GM19238 (cell line): ENCODE data around the gene SMIM35.

ENCODE experiments used
- DNase-seq: peaks from one replicate; pipeline ENCODE4 v3.0.0; 2011; ENCODE audit warnings: low spot score; ENCODE audit not compliant: insufficient read length

The SMIM35 gene

GRCh38 chr11:118086913-118087768 is at the start of gene SMIM35:
SMIM35 (minus strand) TSS chr11:118086963; CDS start chr11:118086757, 206 bp downstream.
- no peak for DNase-seq

- DNase-seq: no peak
Observed at GRCh38 chr11:118136341-118136740, 49.6 kb upstream of the SMIM35 start.

- no peak for DNase-seq
Observed at GRCh38 chr11:118135796-118136165, 49.0 kb upstream of the SMIM35 start.

- DNase-seq: no peak
Observed at GRCh38 chr11:118135051-118135795, 48.5 kb upstream of the SMIM35 start.

GRCh38 chr11:118133816-118134215 is 47.1 kb upstream of the SMIM35 start:
- DNase-seq: no peak

GRCh38 chr11:118132385-118133151 is 45.8 kb upstream of the SMIM35 start:
- no peak for DNase-seq

- no peak for DNase-seq
Observed at GRCh38 chr11:118129471-118130172, 42.9 kb upstream of the SMIM35 start.

- no peak for DNase-seq
Observed at GRCh38 chr11:118128721-118129470, 42.1 kb upstream of the SMIM35 start.

- DNase-seq: no peak
Observed at GRCh38 chr11:118128310-118128709, 41.5 kb upstream of the SMIM35 start.

GRCh38 chr11:118126082-118126838 is 39.5 kb upstream of the SMIM35 start:
- no peak for DNase-seq

GRCh38 chr11:118124929-118125535 is 38.3 kb upstream of the SMIM35 start:
- no peak for DNase-seq

GRCh38 chr11:118120793-118121192 is 34.0 kb upstream of the SMIM35 start:
- no peak for DNase-seq

GRCh38 chr11:118117790-118118601 is 31.2 kb upstream of the SMIM35 start:
- peak; percentile 41 for DNase-seq

GRCh38 chr11:118115048-118115447 is 28.3 kb upstream of the SMIM35 start:
- no peak for DNase-seq

- DNase-seq: no peak
Observed at GRCh38 chr11:118114266-118114665, 27.5 kb upstream of the SMIM35 start.

GRCh38 chr11:118112711-118113430 is 26.1 kb upstream of the SMIM35 start:
- no peak for DNase-seq

- DNase-seq: no peak
Observed at GRCh38 chr11:118111744-118112035, 24.9 kb upstream of the SMIM35 start.
